Activated T-helper 2 cell treated with anti-CD3 and anti-CD28 coated beads, Interferon-gamma antibody, Interleukin-2, Interleukin-4, amounts not matched to agents 10 μg/mL and 5 μg/mL and 100 μg/mL, durations not matched to agents 14 hours and 24 hours and 36 hours (primary cell): ENCODE results near the gene DRAM2. TPM values are rescaled to one million over a fixed set of nuclear protein-coding genes. Genes with fewer than 3 reads are reported as not detected.
A peak's percentile ranks its signal among the peaks of the same experiment; 100 is the strongest.

Experiments
- DNase-seq: peaks from one replicate; pipeline ENCODE4 v3.0.0; 2021; ENCODE audit warnings: low spot score
- H3K27ac Mint-ChIP-seq: one replicate; pipeline ENCODE4 v1.8.0; 2021; ENCODE audit warnings: mixed read lengths
- H3K27me3 Mint-ChIP-seq: one replicate; pipeline ENCODE4 v1.8.0; 2021; ENCODE audit warnings: low read depth, mixed read lengths
- H3K36me3 Mint-ChIP-seq: one replicate; pipeline ENCODE4 v1.8.0; 2021; ENCODE audit warnings: low read depth, mixed read lengths
- H3K4me1 Mint-ChIP-seq: one replicate; pipeline ENCODE4 v1.8.0; 2021; ENCODE audit warnings: low read depth, mixed read lengths
- H3K4me3 Mint-ChIP-seq: one replicate; pipeline ENCODE4 v1.8.0; 2021; ENCODE audit warnings: low read depth, mild to moderate bottlenecking, moderate library complexity, mixed read lengths
- H3K9me3 Mint-ChIP-seq: one replicate; pipeline ENCODE4 v1.8.0; 2021; ENCODE audit warnings: mixed read lengths
- intact Hi-C: fragments of 100-400 bp; cut with micrococcal nuclease; formaldehyde crosslinking; loops from one replicate; pipeline ENCODE4 v1.15.1; 2023
- total RNA-seq: library from RNA; stranded (reverse); gene quantifications from 2 replicates; pipeline ENCODE4 v1.2.3, GENCODE V29; 2022

DRAM2 gene
- 22.9 and 24.7 TPM in 2 replicates for total RNA-seq

- no peaks in the 10 kb centered on the region for H3K9me3 Mint-ChIP-seq
- no peaks in the 10 kb centered on the region for H3K27me3 Mint-ChIP-seq
- H3K36me3 Mint-ChIP-seq, result peaks cover 27% of the 10 kb centered on the region
- H3K4me1 Mint-ChIP-seq, result peaks cover 36% of the 10 kb centered on the region
- intact Hi-C loops, result loop anchor here (1.0 to 10.0 kb wide), 7 partner anchors 57 to 505 kb away; partner anchors contain the start of genes ATP5PB, KCNA3, LRIF1 and WDR77
- H3K27ac Mint-ChIP-seq, result peak within 1 kb of the TSS; percentile 92
- H3K4me3 Mint-ChIP-seq, result peak within 1 kb of the TSS; percentile 96
- DNase-seq, result peak; percentile 91
Observed at GRCh38 chr1:111139956-111140679, at the start of gene DRAM2, which contains the start of gene CEPT1. DRAM2 (minus strand) TSS chr1:111140093; CDS start chr1:111131554, 8,539 bp downstream. CEPT1 (plus strand) TSS chr1:111140223; CDS start chr1:111147715, 7,492 bp downstream.

DNA sequence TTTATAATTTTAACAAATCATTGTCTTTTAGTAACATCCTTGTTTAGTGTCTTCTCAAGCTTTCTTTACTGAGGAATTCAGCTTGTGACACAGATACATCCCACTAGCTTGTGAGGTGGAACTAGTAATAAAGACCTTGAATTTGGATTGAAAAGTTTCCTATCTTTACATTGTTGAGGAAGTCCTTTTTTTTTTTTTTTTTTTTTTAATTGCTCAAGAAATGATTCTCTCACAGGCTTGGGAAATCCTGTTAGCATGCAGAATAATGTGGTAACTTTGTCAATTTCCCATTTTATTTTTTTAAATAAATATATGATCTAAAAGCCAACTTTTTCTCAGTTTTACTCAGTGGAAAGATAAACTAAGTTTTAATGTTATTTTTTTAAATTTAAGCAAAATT lies 44.8 kb upstream of the DRAM2 start:
- Mint-ChIP-seq H3K9me3 (no peaks in the 10 kb centered on the region), H3K27ac (no peak overlapping the region), H3K4me1 (peaks cover 32% of the 10 kb centered on the region), H3K4me3 (no peak overlapping the region), H3K27me3 (no peaks in the 10 kb centered on the region), H3K36me3 (peaks cover 86% of the 10 kb centered on the region)
- intact Hi-C loops, result no loop called here
- no peak for DNase-seq

DNA sequence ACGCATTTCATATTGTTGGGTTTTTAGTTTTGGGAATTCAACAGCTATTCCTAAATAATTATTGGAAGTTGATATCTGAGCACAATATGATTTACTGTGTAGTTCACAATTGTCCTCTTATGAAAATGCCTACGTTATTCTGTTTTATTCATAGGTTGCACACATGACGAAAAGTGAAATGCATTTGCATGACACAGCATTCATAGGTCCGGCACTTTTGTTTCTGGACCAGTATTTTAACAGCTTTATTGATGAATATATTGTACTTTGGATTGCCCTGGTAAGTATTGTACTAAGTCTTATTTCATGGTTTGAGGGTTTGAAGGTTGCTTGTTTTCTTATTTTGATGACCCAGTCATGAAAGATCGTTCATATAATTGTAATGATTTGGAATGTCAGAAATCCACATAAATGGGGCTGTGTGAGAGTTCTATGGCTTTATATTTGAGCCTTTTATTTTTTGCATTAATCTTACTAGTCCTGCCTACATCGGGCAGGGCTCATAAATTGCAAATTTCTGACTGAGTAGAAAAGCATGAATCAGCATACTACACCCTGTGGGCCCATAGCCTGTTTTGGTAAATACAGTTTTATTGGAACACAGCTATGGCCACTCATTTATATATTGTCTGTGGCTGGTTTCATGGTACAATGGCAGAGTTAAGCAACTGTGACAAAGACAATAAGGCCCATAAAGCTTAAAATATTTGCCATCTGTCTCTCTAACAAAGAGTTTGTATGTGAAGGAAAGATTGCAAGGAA lies 43.6 kb upstream of the DRAM2 start:
- Mint-ChIP-seq H3K4me3 (no peak overlapping the region), H3K27me3 (no peaks in the 10 kb centered on the region), H3K4me1 (peaks cover 25% of the 10 kb centered on the region), H3K27ac (peak overlapping the region; percentile 62), H3K36me3 (peaks cover 82% of the 10 kb centered on the region), H3K9me3 (no peaks in the 10 kb centered on the region)
- intact Hi-C loops, result no loop called here
- no peak for DNase-seq

GRCh38 chr1:111182052-111182451 lies 42.2 kb upstream of the DRAM2 start:
- no peak overlapping the region for H3K27ac Mint-ChIP-seq
- peaks cover 20% of the 10 kb centered on the region for H3K4me1 Mint-ChIP-seq
- peaks cover 76% of the 10 kb centered on the region for H3K36me3 Mint-ChIP-seq
- H3K27me3 Mint-ChIP-seq, result no peaks in the 10 kb centered on the region
- no peaks in the 10 kb centered on the region for H3K9me3 Mint-ChIP-seq
- intact Hi-C loops, result no loop called here
- no peak for DNase-seq
- no peak overlapping the region for H3K4me3 Mint-ChIP-seq

DNA sequence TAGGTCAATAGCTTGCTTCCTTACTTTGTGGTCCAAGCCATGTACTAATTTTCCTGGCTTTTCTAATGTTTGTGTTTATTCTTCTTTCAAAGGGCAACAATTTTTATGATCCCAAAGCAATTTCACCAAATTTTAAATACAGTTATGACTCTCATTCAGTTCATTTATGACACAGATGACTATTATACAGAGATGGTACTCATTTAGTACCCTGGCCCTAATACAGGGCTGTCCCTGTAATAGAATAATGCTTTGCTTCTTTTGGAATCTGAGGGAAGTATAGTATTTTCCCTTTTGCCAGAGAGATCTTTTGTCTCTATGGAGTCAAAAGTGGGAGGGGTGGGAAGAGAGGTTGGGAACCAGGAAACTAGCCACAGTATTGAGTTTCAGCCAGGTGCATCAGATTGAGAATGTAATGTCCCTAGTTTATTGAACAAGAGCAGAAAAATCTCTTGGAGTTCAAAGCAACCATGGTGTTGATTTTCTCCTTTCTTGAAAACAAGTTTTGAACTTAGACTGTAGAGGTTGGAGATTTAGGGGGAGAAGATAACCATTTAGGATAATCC lies 40.2 kb upstream of the DRAM2 start:
- DNase-seq, result no peak
- H3K27ac Mint-ChIP-seq, result no peak overlapping the region
- intact Hi-C loops, result no loop called here
- no peaks in the 10 kb centered on the region for H3K27me3 Mint-ChIP-seq
- no peaks in the 10 kb centered on the region for H3K9me3 Mint-ChIP-seq
- peaks cover 11% of the 10 kb centered on the region for H3K4me1 Mint-ChIP-seq
- no peak overlapping the region for H3K4me3 Mint-ChIP-seq
- H3K36me3 Mint-ChIP-seq, result peaks cover 60% of the 10 kb centered on the region

GRCh38 chr1:111176678-111177077 lies 36.8 kb upstream of the DRAM2 start:
- Mint-ChIP-seq H3K36me3 (peaks cover 54% of the 10 kb centered on the region), H3K4me1 (peaks cover 13% of the 10 kb centered on the region), H3K4me3 (no peak overlapping the region), H3K27ac (no peak overlapping the region), H3K9me3 (no peaks in the 10 kb centered on the region), H3K27me3 (no peaks in the 10 kb centered on the region)
- DNase-seq, result no peak
- intact Hi-C loops, result no loop called here

DNA sequence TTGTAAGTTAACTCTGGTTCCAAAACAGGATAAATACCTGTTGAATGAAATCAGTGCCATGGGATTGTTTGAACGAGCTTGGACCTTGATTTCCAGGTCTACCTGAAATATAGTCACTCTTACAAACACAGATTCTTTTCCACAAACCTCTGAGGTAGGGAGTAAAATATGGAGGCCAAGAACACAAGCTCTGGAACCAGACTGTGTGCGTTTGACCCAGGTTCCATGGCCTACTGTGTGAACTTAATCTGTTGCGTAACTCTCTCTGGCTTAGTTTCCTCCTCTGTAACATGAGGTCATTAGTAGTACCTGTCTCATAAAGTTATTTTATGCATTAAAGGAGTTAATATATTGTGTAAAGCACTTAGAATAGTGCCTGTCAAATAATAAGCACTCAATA lies 35.5 kb upstream of the DRAM2 start:
- H3K27me3 Mint-ChIP-seq, result no peaks in the 10 kb centered on the region
- H3K36me3 Mint-ChIP-seq, result peaks cover 55% of the 10 kb centered on the region

DNA sequence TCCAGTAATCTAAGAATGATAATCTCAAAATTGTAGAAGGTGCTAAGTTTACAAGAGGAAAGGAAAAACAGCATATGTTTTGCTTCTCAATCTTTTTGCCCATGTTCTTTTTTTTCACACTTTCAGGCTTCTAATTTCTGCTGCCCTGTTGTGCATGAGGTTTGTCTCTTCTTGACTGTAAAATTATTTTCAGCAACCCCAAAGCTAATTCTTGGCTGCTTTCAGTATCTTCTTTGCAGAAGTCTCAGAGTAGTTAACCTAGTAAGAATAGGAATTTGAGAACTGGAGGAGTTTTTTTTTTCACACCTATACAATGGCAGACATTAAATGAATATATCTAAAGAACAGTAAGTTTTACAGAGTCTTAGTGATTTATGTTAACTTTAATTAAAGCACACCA lies 34.2 kb upstream of the DRAM2 start:
- peaks cover 6% of the 10 kb centered on the region for H3K4me1 Mint-ChIP-seq
- H3K27me3 Mint-ChIP-seq, result no peaks in the 10 kb centered on the region

More for the DNA sequence above, 35.5 kb upstream of the DRAM2 start:
- Mint-ChIP-seq H3K4me3 (no peak overlapping the region), H3K27ac (no peak overlapping the region), H3K9me3 (no peaks in the 10 kb centered on the region), H3K4me1 (peaks cover 13% of the 10 kb centered on the region)
- intact Hi-C loops, result no loop called here
- DNase-seq, result no peak

GRCh38 chr1:111172463-111172862 lies 32.6 kb upstream of the DRAM2 start:
- peaks cover 52% of the 10 kb centered on the region for H3K36me3 Mint-ChIP-seq
- peaks cover 6% of the 10 kb centered on the region for H3K4me1 Mint-ChIP-seq
- no peaks in the 10 kb centered on the region for H3K27me3 Mint-ChIP-seq
- H3K4me3 Mint-ChIP-seq, result no peak overlapping the region
- H3K9me3 Mint-ChIP-seq, result no peaks in the 10 kb centered on the region
- intact Hi-C loops, result no loop called here
- DNase-seq, result no peak
- no peak overlapping the region for H3K27ac Mint-ChIP-seq

More for the DNA sequence above, 34.2 kb upstream of the DRAM2 start:
- Mint-ChIP-seq H3K27ac (no peak overlapping the region), H3K4me3 (no peak overlapping the region), H3K9me3 (no peaks in the 10 kb centered on the region), H3K36me3 (peaks cover 51% of the 10 kb centered on the region)
- DNase-seq, result no peak
- intact Hi-C loops, result no loop called here

DNA sequence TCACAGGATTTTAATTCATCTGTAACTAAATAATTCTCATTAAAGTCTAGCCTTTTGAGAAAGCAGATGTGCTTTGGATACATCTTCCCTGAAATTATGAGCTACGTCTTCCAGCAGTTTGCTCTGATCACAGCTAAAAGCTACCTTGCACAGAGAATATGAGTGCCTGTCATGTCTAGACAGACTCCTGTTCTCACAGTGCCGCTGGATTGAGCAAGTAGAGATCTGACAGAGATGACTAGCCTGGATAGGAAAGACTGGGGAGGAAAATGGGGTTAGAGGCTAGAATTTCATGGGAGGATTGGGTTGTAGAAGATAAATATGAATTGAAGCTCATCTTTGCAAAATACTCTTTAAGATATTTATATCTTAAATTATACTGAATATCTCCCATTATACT lies 24.3 kb upstream of the DRAM2 start:
- Mint-ChIP-seq H3K36me3 (peaks cover 54% of the 10 kb centered on the region), H3K4me1 (peaks cover 3% of the 10 kb centered on the region), H3K27me3 (no peaks in the 10 kb centered on the region), H3K4me3 (no peak overlapping the region), H3K27ac (no peak overlapping the region), H3K9me3 (no peaks in the 10 kb centered on the region)
- intact Hi-C loops, result no loop called here
- DNase-seq, result no peak

GRCh38 chr1:111163363-111163762 lies 23.5 kb upstream of the DRAM2 start:
- no peak overlapping the region for H3K27ac Mint-ChIP-seq
- peaks cover 53% of the 10 kb centered on the region for H3K36me3 Mint-ChIP-seq
- H3K4me3 Mint-ChIP-seq, result no peak overlapping the region
- H3K27me3 Mint-ChIP-seq, result no peaks in the 10 kb centered on the region
- intact Hi-C loops, result no loop called here
- DNase-seq, result no peak
- H3K4me1 Mint-ChIP-seq, result peaks cover 3% of the 10 kb centered on the region
- no peaks in the 10 kb centered on the region for H3K9me3 Mint-ChIP-seq

DNA sequence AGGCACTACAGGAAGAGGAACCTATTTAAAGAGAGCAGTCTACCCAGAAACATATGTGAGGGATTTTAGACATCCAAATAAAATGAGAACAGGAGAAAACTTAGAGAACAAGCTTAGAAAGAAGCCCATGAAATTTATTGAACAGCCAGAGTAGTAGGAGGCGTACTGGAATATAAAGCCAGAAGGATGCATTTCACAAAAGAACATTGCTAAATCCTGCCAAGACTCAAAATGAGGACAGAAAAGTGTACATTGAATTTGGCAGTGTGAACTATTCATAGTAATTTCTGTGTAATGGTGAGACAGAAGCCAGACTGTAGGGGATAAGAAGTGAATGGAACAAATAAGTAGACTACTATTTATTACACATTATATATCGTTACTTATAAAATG lies 22.6 kb upstream of the DRAM2 start:
- Mint-ChIP-seq H3K27me3 (no peaks in the 10 kb centered on the region), H3K36me3 (peaks cover 47% of the 10 kb centered on the region), H3K27ac (no peak overlapping the region), H3K4me1 (peaks cover 3% of the 10 kb centered on the region), H3K4me3 (no peak overlapping the region), H3K9me3 (no peaks in the 10 kb centered on the region)
- intact Hi-C loops, result no loop called here
- DNase-seq, result no peak
